Testis (tissue), 3 donors: Measurements from ENCODE around the gene PTHLH. TPM values are rescaled to one million over a fixed set of nuclear protein-coding genes. Genes with fewer than 3 reads are reported as not detected.

Experiments used
- DNase-seq: peaks from one replicate; pipeline ENCODE4 v3.0.0-alpha.2; 2019
- H3K27ac ChIP-seq, 2 donors: fragments of 200-600 bp; sonication (generic); one replicate each; pipeline ENCODE4 v1.5.1; 2019
- H3K27me3 ChIP-seq: fragments of 200-600 bp; sonication (generic); one replicate; pipeline ENCODE4 v1.5.1; 2019
- H3K36me3 ChIP-seq: fragments of 200-600 bp; sonication (generic); one replicate; pipeline ENCODE4 v1.5.1; 2017; ENCODE audit warnings: low read depth; ENCODE audit errors: missing control alignments
- H3K4me1 ChIP-seq: fragments of 200-600 bp; sonication (generic); one replicate; pipeline ENCODE4 v1.5.1; 2019
- H3K4me3 ChIP-seq, 2 donors: fragments of 200-600 bp; sonication (generic); one replicate each; pipeline ENCODE4 v1.5.1; 2017 to 2019
- H3K9me3 ChIP-seq: fragments of 200-600 bp; sonication (generic); one replicate; pipeline ENCODE4 v1.5.1; 2017
- CTCF ChIP-seq, 3 experiments: fragments of 450-650 bp in 2 of 3; fragments of 200-600 bp in 1 of 3; sonication (generic) in 1 of 3; IDR thresholded peaks; one replicate each; pipeline ENCODE4 v1.5.1; 2016 to 2019; ENCODE audit warnings: antibody characterized with exemption in 3 of 3, mild to moderate bottlenecking in 2 of 3, moderate library complexity in 1 of 3
- POLR2A ChIP-seq: fragments of 450-650 bp; IDR thresholded peaks from one replicate; pipeline ENCODE4 v1.6.1; 2017; ENCODE audit warnings: antibody characterized with exemption, mild to moderate bottlenecking, moderate library complexity
- WGBS, 2 donors: methylation state at CpG; one replicate each; pipeline ENCODE4 v1.1.5; 2018; 5-methylcytosine and 5-hydroxymethylcytosine counted together
- intact Hi-C: fragments of 100-400 bp; cut with DNase I; formaldehyde crosslinking; loops from one replicate; pipeline ENCODE4 v1.15.1; 2023; ENCODE audit warnings: low total_unique reads
- polyA plus RNA-seq: library from polyadenylated mRNA; stranded (reverse); fragments of 350-450 nt; fragmentation: Illumina TruSeq; extraction: RNeasy Lipid Tissue Mini Kit (QIAGEN cat#74804); gene quantifications from one replicate; pipeline ENCODE4 v1.2.3, GENCODE V29; 2014; ENCODE audit warnings: low read depth, low replicate concordance; ENCODE audit not compliant: insufficient read depth
- total RNA-seq, 2 donors: library from RNA; depleted of rRNA; stranded (reverse); fragments of >200 nt; gene quantifications; one replicate each; pipeline ENCODE4 v1.2.3, GENCODE V29; 2016

Gene PTHLH
- total and polyA plus RNA-seq, 3 donors from 2014 or later, result 0.47 to 2.5 (median 0.50) TPM

- TF ChIP-seq CTCF (IDR thresholded peaks at IDR 0.05) (no peak), POLR2A (no peak)
- no peaks in the 10 kb centered on the region for H3K36me3 ChIP-seq
- H3K4me3 ChIP-seq, result peak overlapping the region; percentile 43 to 57
- 2% methylated on average over 24 to 38 of the region's 38 CpGs for WGBS, 2 donors
- H3K4me1 ChIP-seq, result peaks cover 19% of the 10 kb centered on the region
- H3K27me3 ChIP-seq, result no peaks in the 10 kb centered on the region
- no peaks in the 10 kb centered on the region for H3K9me3 ChIP-seq
- H3K27ac ChIP-seq, result no peak overlapping the region
- intact Hi-C loops, result no loop called here
- peak; percentile 20 for DNase-seq
Measured at GRCh38 chr12:27968972-27969623, 3.4 kb downstream of the PTHLH start.

GRCh38 chr12:27967551-27968054 lies 4.9 kb downstream of the PTHLH start:
- Histone ChIP-seq H3K9me3 (no peaks in the 10 kb centered on the region), H3K27me3 (no peaks in the 10 kb centered on the region), H3K36me3 (no peaks in the 10 kb centered on the region), H3K4me3 (no peak overlapping the region), H3K4me1 (peaks cover 19% of the 10 kb centered on the region), H3K27ac (no peak overlapping the region)
- TF ChIP-seq CTCF (IDR thresholded peaks at IDR 0.05) (no peak), POLR2A (no peak)
- intact Hi-C loops, result no loop called here
- no peak for DNase-seq
- WGBS, 2 donors, result 68% methylated on average over 2 of the region's 2 CpGs

- Histone ChIP-seq H3K4me3 (no peak overlapping the region), H3K9me3 (no peaks in the 10 kb centered on the region), H3K36me3 (no peaks in the 10 kb centered on the region), H3K27ac (no peak overlapping the region), H3K4me1 (peaks cover 19% of the 10 kb centered on the region), H3K27me3 (no peaks in the 10 kb centered on the region)
- intact Hi-C loops, result no loop called here
- WGBS, 2 donors, result 67 to 85% methylated on average over 2 of the region's 2 CpGs
- DNase-seq, result no peak
- no peak for TF ChIP-seq CTCF (IDR thresholded peaks at IDR 0.05)
- TF ChIP-seq POLR2A, result no peak
Measured at GRCh38 chr12:27966870-27967269, 5.7 kb downstream of the PTHLH start.

GRCh38 chr12:27965966-27966365 lies 6.6 kb downstream of the PTHLH start:
- no peaks in the 10 kb centered on the region for H3K9me3 ChIP-seq
- DNase-seq, result no peak
- TF ChIP-seq CTCF (IDR thresholded peaks at IDR 0.05) (no peak), POLR2A (no peak)
- no peaks in the 10 kb centered on the region for H3K27me3 ChIP-seq
- no peaks in the 10 kb centered on the region for H3K36me3 ChIP-seq
- H3K4me3 ChIP-seq, result no peak overlapping the region
- H3K27ac ChIP-seq, result no peak overlapping the region
- 89 to 94% methylated on average over 2 of the region's 2 CpGs for WGBS, 2 donors
- intact Hi-C loops, result no loop called here
- peaks cover 17% of the 10 kb centered on the region for H3K4me1 ChIP-seq

GRCh38 chr12:27965411-27965810 lies 7.1 kb downstream of the PTHLH start:
- Histone ChIP-seq H3K9me3 (no peaks in the 10 kb centered on the region), H3K27ac (no peak overlapping the region), H3K4me3 (no peak overlapping the region), H3K4me1 (peaks cover 13% of the 10 kb centered on the region), H3K36me3 (no peaks in the 10 kb centered on the region), H3K27me3 (no peaks in the 10 kb centered on the region)
- TF ChIP-seq POLR2A (no peak), CTCF (IDR thresholded peaks at IDR 0.05) (no peak)
- DNase-seq, result no peak
- 96 to 98% methylated on average over 1 of the region's 1 CpG for WGBS, 2 donors
- intact Hi-C loops, result no loop called here
